Tibial nerve (tissue), 4 donors: ENCODE results near the gene PWP2. TPM values are rescaled to one million over a fixed set of nuclear protein-coding genes. Genes with fewer than 3 reads are reported as not detected.

Experiments
- DNase-seq, 2 donors: peaks; one replicate each; pipeline ENCODE4 v3.0.0-alpha.2; 2019; ENCODE audit warnings: low spot score in 2 of 2
- H3K27ac ChIP-seq, 4 donors: fragments of 200-600 bp; sonication (generic) in 3 of 4; one replicate each; pipeline ENCODE4 v1.5.1; 2017 to 2019; ENCODE audit warnings: mild to moderate bottlenecking in 1 of 4
- H3K27me3 ChIP-seq, 2 donors: fragments of 200-600 bp; sonication (generic) in 1 of 2; one replicate each; pipeline versions ENCODE4 v1.5.1 to v1.6.0; 2017 to 2019
- H3K36me3 ChIP-seq, 3 donors: fragments of 200-600 bp; sonication (generic); one replicate each; pipeline ENCODE4 v1.5.1; 2018 to 2019
- H3K4me1 ChIP-seq, 4 donors: fragments of 200-600 bp; sonication (generic) in 3 of 4; one replicate each; pipeline ENCODE4 v1.5.1; 2017 to 2019
- H3K4me3 ChIP-seq, 4 donors: fragments of 200-600 bp; sonication (generic) in 3 of 4; one replicate each; pipeline ENCODE4 v1.5.1; 2017 to 2019; ENCODE audit warnings: mild to moderate bottlenecking in 1 of 4, moderate library complexity in 1 of 4
- H3K9me3 ChIP-seq, 4 donors: fragments of 200-600 bp; sonication (generic) in 3 of 4; one replicate each; pipeline ENCODE4 v1.5.1; 2017 to 2019
- CTCF ChIP-seq, 5 experiments: fragments of 200-600 bp in 3 of 5; fragments of 450-650 bp in 2 of 5; sonication (generic) in 3 of 5; IDR thresholded peaks; one replicate each; pipeline ENCODE4 v1.5.1; 2016 to 2019; ENCODE audit warnings: antibody characterized with exemption in 5 of 5, mild to moderate bottlenecking in 3 of 5, moderate library complexity in 2 of 5
- EP300 ChIP-seq, 2 donors: sonication (generic); formaldehyde crosslinking; IDR thresholded peaks; one replicate each; pipeline ENCODE4 v1.6.1; 2017; ENCODE audit warnings: antibody characterized with exemption in 2 of 2, mild to moderate bottlenecking in 1 of 2
- POLR2A ChIP-seq, 2 donors: fragments of 450-650 bp; IDR thresholded peaks; one replicate each; pipeline ENCODE4 v1.6.1; 2017; ENCODE audit warnings: antibody characterized with exemption in 2 of 2, mild to moderate bottlenecking in 2 of 2, moderate library complexity in 2 of 2
- WGBS, 2 donors: methylation state at CpG; one replicate each; pipeline ENCODE4 v1.1.5; 2018; 5-methylcytosine and 5-hydroxymethylcytosine counted together
- total RNA-seq, 4 donors: library from RNA; depleted of rRNA; stranded (reverse); fragments of >200 nt; gene quantifications; one replicate each; pipeline ENCODE4 v1.1.0, GENCODE V29; 2016

Gene PWP2
- total RNA-seq, 4 donors from 2014 or later, result 4.7 to 22.0 (median 14.2) TPM

- WGBS, 2 donors, result 88 to 91% methylated on average over 24 of the region's 24 CpGs
- Histone ChIP-seq H3K36me3 (peaks cover 0 to 81% (median 15%) of the 10 kb centered on the region in 3 donors), H3K27me3 (no peaks in the 10 kb centered on the region), H3K27ac (peak overlapping the region in 2 of 4 donors; percentile 80 to 90), H3K4me1 (peaks cover 0 to 41% (median 36%) of the 10 kb centered on the region in 4 donors), H3K4me3 (no peak overlapping the region), H3K9me3 (no peaks in the 10 kb centered on the region)
- TF ChIP-seq POLR2A (IDR thresholded peaks at IDR 0.05) (no peak), EP300 (IDR thresholded peaks at IDR 0.05) (no peak), CTCF (IDR thresholded peaks at IDR 0.05) (no peak)
- DNase-seq, result no peak
Measured at GRCh38 chr21:44082648-44083440, 24.4 kb upstream of the PWP2 start.

GRCh38 chr21:44083631-44084291, 23.4 kb upstream of the PWP2 start:
- Histone ChIP-seq H3K4me3 (no peak overlapping the region), H3K27ac (peak overlapping the region; percentile 80 to 90 (median 88)), H3K9me3 (no peaks in the 10 kb centered on the region), H3K36me3 (peaks cover 0 to 82% (median 18%) of the 10 kb centered on the region in 3 donors), H3K27me3 (no peaks in the 10 kb centered on the region), H3K4me1 (peaks cover 0 to 48% (median 40%) of the 10 kb centered on the region in 4 donors)
- TF ChIP-seq POLR2A (IDR thresholded peaks at IDR 0.05), result no peak
- no peak for TF ChIP-seq EP300 (IDR thresholded peaks at IDR 0.05)
- no peak for TF ChIP-seq CTCF (IDR thresholded peaks at IDR 0.05)
- WGBS, 2 donors, result 67 to 75% methylated on average over 16 of the region's 16 CpGs
- DNase-seq, result no peak

GRCh38 chr21:44084496-44085241, 22.5 kb upstream of the PWP2 start:
- H3K4me1 ChIP-seq, result peaks cover 0 to 50% (median 43%) of the 10 kb centered on the region in 4 donors
- TF ChIP-seq EP300 (IDR thresholded peaks at IDR 0.05), result no peak
- TF ChIP-seq CTCF (IDR thresholded peaks at IDR 0.05), result no peak
- no peak for TF ChIP-seq POLR2A (IDR thresholded peaks at IDR 0.05)
- H3K27me3 ChIP-seq, result no peaks in the 10 kb centered on the region
- no peaks in the 10 kb centered on the region for H3K9me3 ChIP-seq
- H3K36me3 ChIP-seq, result peaks cover 0 to 82% (median 18%) of the 10 kb centered on the region in 3 donors
- no peak overlapping the region for H3K4me3 ChIP-seq
- H3K27ac ChIP-seq, result peak overlapping the region; percentile 80 to 90 (median 88)
- DNase-seq, result no peak
- 74 to 78% methylated on average over 7 of the region's 7 CpGs for WGBS, 2 donors

- no peaks in the 10 kb centered on the region for H3K9me3 ChIP-seq
- peak overlapping the region; percentile 80 to 90 (median 88) for H3K27ac ChIP-seq
- peaks cover 0 to 52% (median 46%) of the 10 kb centered on the region in 4 donors for H3K4me1 ChIP-seq
- H3K4me3 ChIP-seq, result no peak overlapping the region
- no peak for TF ChIP-seq POLR2A (IDR thresholded peaks at IDR 0.05)
- no peak for TF ChIP-seq CTCF (IDR thresholded peaks at IDR 0.05)
- peak in 1 of 2 donors; percentile 82 for TF ChIP-seq EP300 (IDR thresholded peaks at IDR 0.05)
- WGBS, 2 donors, result 42 to 45% methylated on average over 15 of the region's 15 CpGs
- H3K36me3 ChIP-seq, result peaks cover 0 to 82% (median 18%) of the 10 kb centered on the region in 3 donors
- H3K27me3 ChIP-seq, result no peaks in the 10 kb centered on the region
- DNase-seq, result no peak
Measured at GRCh38 chr21:44085491-44086321, 21.5 kb upstream of the PWP2 start.
